ENCODE measurements around the gene SULT2A1.

DNA sequence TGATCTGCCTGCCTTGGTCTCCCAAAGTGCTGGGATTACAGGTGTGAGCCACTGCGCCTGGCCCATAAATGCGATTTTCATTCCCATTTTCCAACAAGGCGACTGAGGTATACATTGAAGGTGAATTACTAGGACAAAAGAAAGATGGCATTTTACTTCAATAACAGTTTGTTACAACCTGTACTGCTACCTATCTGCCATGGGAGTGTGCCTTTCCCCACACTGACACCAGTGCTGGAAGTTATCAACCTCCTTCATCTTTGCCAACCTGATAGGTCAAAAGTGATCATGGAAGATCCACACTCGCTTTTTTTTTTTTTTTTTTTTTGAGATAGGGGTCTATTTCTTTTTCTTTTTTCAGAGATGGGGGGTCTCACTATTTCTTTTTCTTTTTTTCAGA lies 53.4 kb downstream of the SULT2A1 start:
- no peak for TF ChIP-seq POLR2AphosphoS5 (IDR thresholded peaks at IDR 0.05; ENCODE audit: low read depth, low read length)
- TF ChIP-seq, protein P1, sequence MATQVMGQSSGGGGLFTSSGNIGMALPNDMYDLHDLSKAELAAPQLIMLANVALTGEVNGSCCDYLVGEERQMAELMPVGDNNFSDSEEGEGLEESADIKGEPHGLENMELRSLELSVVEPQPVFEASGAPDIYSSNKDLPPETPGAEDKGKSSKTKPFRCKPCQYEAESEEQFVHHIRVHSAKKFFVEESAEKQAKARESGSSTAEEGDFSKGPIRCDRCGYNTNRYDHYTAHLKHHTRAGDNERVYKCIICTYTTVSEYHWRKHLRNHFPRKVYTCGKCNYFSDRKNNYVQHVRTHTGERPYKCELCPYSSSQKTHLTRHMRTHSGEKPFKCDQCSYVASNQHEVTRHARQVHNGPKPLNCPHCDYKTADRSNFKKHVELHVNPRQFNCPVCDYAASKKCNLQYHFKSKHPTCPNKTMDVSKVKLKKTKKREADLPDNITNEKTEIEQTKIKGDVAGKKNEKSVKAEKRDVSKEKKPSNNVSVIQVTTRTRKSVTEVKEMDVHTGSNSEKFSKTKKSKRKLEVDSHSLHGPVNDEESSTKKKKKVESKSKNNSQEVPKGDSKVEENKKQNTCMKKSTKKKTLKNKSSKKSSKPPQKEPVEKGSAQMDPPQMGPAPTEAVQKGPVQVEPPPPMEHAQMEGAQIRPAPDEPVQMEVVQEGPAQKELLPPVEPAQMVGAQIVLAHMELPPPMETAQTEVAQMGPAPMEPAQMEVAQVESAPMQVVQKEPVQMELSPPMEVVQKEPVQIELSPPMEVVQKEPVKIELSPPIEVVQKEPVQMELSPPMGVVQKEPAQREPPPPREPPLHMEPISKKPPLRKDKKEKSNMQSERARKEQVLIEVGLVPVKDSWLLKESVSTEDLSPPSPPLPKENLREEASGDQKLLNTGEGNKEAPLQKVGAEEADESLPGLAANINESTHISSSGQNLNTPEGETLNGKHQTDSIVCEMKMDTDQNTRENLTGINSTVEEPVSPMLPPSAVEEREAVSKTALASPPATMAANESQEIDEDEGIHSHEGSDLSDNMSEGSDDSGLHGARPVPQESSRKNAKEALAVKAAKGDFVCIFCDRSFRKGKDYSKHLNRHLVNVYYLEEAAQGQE (IDR thresholded peaks at IDR 0.05; ENCODE audit: insufficient read depth in 1 of 2, low read depth in 2 of 2, low read length in 2 of 2): no peak
- no peak for TF ChIP-seq TAF1 (IDR thresholded peaks at IDR 0.05; ENCODE audit: borderline replicate concordance, insufficient read depth, low read length)
- no peak for TF ChIP-seq SIN3A (IDR thresholded peaks at IDR 0.05; ENCODE audit: borderline replicate concordance, insufficient read depth, low read length)
- TF ChIP-seq FOXP2 (optimal IDR thresholded peaks at IDR 0.05; ENCODE audit: borderline replicate concordance, extremely low read depth, extremely low read length, insufficient read depth): no peak

All from PFSK-1 (cell line).